Measurements from ENCODE around the gene GPR89B.
A peak's percentile ranks its signal among the peaks of the same experiment; 100 is the strongest.
"Not testable (repeated sequence)": the region's sequence is repeated elsewhere in the genome, so short reads cannot be mapped to it uniquely, and the experiment has no call there.

Gene GPR89B

GRCh38 chr1:148032690-148033089 lies 104.5 kb downstream of the GPR89B start:
- DNase-seq (ENCODE audit: low spot score): not testable (repeated sequence)

GRCh38 chr1:148033147-148033546 lies 104.9 kb downstream of the GPR89B start:
- not testable (repeated sequence) for DNase-seq (ENCODE audit: low spot score)

- not testable (repeated sequence) for DNase-seq (ENCODE audit: low spot score)
Measured at GRCh38 chr1:148037850-148038461, 109.7 kb downstream of the GPR89B start.

- DNase-seq (ENCODE audit: low spot score): peak; percentile 96
Measured at GRCh38 chr1:148038462-148039333, 110.5 kb downstream of the GPR89B start.
